Neural progenitor cell (in vitro differentiated cells): ENCODE results near the gene ARHGDIA. TPM values are rescaled to one million over a fixed set of nuclear protein-coding genes. Genes with fewer than 3 reads are reported as not detected.

ENCODE experiments used
- DNase-seq: peaks from one replicate; pipeline ENCODE4 v3.0.0-alpha.2; 2016; ENCODE audit warnings: low spot score
- H2AFZ ChIP-seq: fragments of 200-600 bp; sonication (generic); replicated peaks from 2 replicates; pipeline ENCODE4 v1.6.1; 2016; ENCODE audit warnings: antibody characterized with exemption
- H3F3A ChIP-seq: fragments of 200-600 bp; sonication (generic); 2 replicates; pipeline ENCODE4 v1.6.1; 2016; ENCODE audit warnings: antibody characterized with exemption, low read depth
- H3K27ac ChIP-seq: fragments of 200-600 bp; sonication (generic); 2 replicates; pipeline ENCODE4 v1.5.1; 2016; ENCODE audit warnings: mild to moderate bottlenecking
- H3K27me3 ChIP-seq: fragments of 200-600 bp; sonication (generic); 2 replicates; pipeline ENCODE4 v1.6.1; 2016; ENCODE audit warnings: mild to moderate bottlenecking, moderate library complexity
- H3K36me3 ChIP-seq: fragments of 200-600 bp; sonication (generic); 2 replicates; pipeline ENCODE4 v1.5.1; 2016
- H3K4me1 ChIP-seq: fragments of 200-600 bp; sonication (generic); 2 replicates; pipeline ENCODE4 v1.6.1; 2016; ENCODE audit warnings: mixed run types
- H3K4me2 ChIP-seq: fragments of 200-600 bp; sonication (generic); 2 replicates; pipeline ENCODE4 v1.6.1; 2016
- H3K4me3 ChIP-seq: fragments of 200-600 bp; sonication (generic); 2 replicates; pipeline ENCODE4 v1.5.1; 2016
- H3K79me2 ChIP-seq: fragments of 200-600 bp; sonication (generic); 2 replicates; pipeline ENCODE4 v1.6.1; 2016; ENCODE audit warnings: low read depth
- H3K9ac ChIP-seq: fragments of 200-600 bp; sonication (generic); 2 replicates; pipeline ENCODE4 v1.6.1; 2016
- H3K9me3 ChIP-seq: fragments of 200-600 bp; sonication (generic); 2 replicates; pipeline ENCODE4 v1.5.1; 2016; ENCODE audit warnings: low read depth
- H4K20me1 ChIP-seq: fragments of 200-600 bp; sonication (generic); 2 replicates; pipeline ENCODE4 v1.6.1; 2016; ENCODE audit warnings: low read depth
- H3K27ac Mint-ChIP-seq: 3 replicates; pipeline ENCODE4 v1.8.0; 2021; ENCODE audit warnings: mixed read lengths
- H3K27me3 Mint-ChIP-seq: 2 replicates; pipeline ENCODE4 v1.8.0; 2022; ENCODE audit warnings: low read depth, mild to moderate bottlenecking, inconsistent platforms, moderate library complexity, mixed read lengths; ENCODE audit not compliant: insufficient read depth
- H3K36me3 Mint-ChIP-seq: 3 replicates; pipeline ENCODE4 v1.8.0; 2021; ENCODE audit warnings: mixed read lengths
- H3K4me1 Mint-ChIP-seq: 3 replicates; pipeline ENCODE4 v1.8.0; 2021; ENCODE audit warnings: mixed read lengths
- H3K4me3 Mint-ChIP-seq: 3 replicates; pipeline ENCODE4 v1.8.0; 2021; ENCODE audit warnings: mild to moderate bottlenecking, moderate library complexity, mixed read lengths
- H3K9me3 Mint-ChIP-seq: 3 replicates; pipeline ENCODE4 v1.8.0; 2020; ENCODE audit warnings: mixed read lengths
- CTCF ChIP-seq: fragments of 200-600 bp; sonication (generic); IDR thresholded peaks from 2 replicates; pipeline ENCODE4 v1.5.1; 2017; ENCODE audit warnings: antibody characterized with exemption, mild to moderate bottlenecking
- EZH2 ChIP-seq: fragments of 200-600 bp; sonication (generic); IDR thresholded peaks from 2 replicates; pipeline ENCODE4 v1.6.1; 2017; ENCODE audit warnings: antibody characterized with exemption, mild to moderate bottlenecking, moderate library complexity
- EZH2phosphoT487 ChIP-seq: fragments of 200-600 bp; sonication (generic); IDR thresholded peaks from 2 replicates; pipeline ENCODE4 v1.6.1; 2017; ENCODE audit warnings: antibody characterized with exemption
- total RNA-seq: library from RNA; depleted of rRNA; stranded (reverse); fragments of >200 nt; gene quantifications from 2 replicates; pipeline ENCODE4 v1.2.3, GENCODE V29; 2015; ENCODE audit warnings: low replicate concordance

Gene ARHGDIA
- total RNA-seq, 1 donor from 2014 or later = 25.1 TPM

- H3K36me3 ChIP-seq = no peaks in the 10 kb centered on the region
- Mint-ChIP-seq H3K9me3 (no peaks in the 10 kb centered on the region), H3K4me1 (peaks cover 12% of the 10 kb centered on the region), H3K27me3 (peaks cover 12% of the 10 kb centered on the region), H3K4me3 (no peak overlapping the region), H3K36me3 (peaks cover 3% of the 10 kb centered on the region), H3K27ac (no peak overlapping the region)
- no peak overlapping the region for H3K4me3 ChIP-seq
- no peak overlapping the region for H2AFZ ChIP-seq
- TF ChIP-seq EZH2phosphoT487 = no peak
- TF ChIP-seq EZH2 = no peak
- no peak for TF ChIP-seq CTCF
- H3F3A ChIP-seq = peaks cover 19% of the 10 kb centered on the region
- H3K27ac ChIP-seq = no peak overlapping the region
- peaks cover 26% of the 10 kb centered on the region for H4K20me1 ChIP-seq
- peaks cover 44% of the 10 kb centered on the region for H3K27me3 ChIP-seq
- H3K4me2 ChIP-seq = no peak overlapping the region
- no peak for DNase-seq
- H3K9me3 ChIP-seq = no peaks in the 10 kb centered on the region
- H3K4me1 ChIP-seq = peaks cover 11% of the 10 kb centered on the region
- no peaks in the 10 kb centered on the region for H3K79me2 ChIP-seq
- no peak overlapping the region for H3K9ac ChIP-seq
Measured at GRCh38 chr17:81905993-81906392, 34.9 kb upstream of the ARHGDIA start.

- no peak overlapping the region for H3K4me3 Mint-ChIP-seq
- no peaks in the 10 kb centered on the region for H3K36me3 ChIP-seq
Measured at GRCh38 chr17:81905424-81905875, 34.3 kb upstream of the ARHGDIA start.

GRCh38 chr17:81904600-81905423 lies 33.7 kb upstream of the ARHGDIA start:
- Histone ChIP-seq H2AFZ (no peak overlapping the region), H3K4me1 (peaks cover 5% of the 10 kb centered on the region), H3K36me3 (no peaks in the 10 kb centered on the region), H3K4me3 (no peak overlapping the region), H3K27ac (no peak overlapping the region), H3K27me3 (peaks cover 38% of the 10 kb centered on the region), H3K4me2 (no peak overlapping the region), H3K9ac (no peak overlapping the region), H3K9me3 (no peaks in the 10 kb centered on the region), H4K20me1 (peaks cover 23% of the 10 kb centered on the region), H3F3A (peaks cover 18% of the 10 kb centered on the region), H3K79me2 (no peaks in the 10 kb centered on the region)
- peaks cover 19% of the 10 kb centered on the region for H3K27me3 Mint-ChIP-seq
- no peak overlapping the region for H3K27ac Mint-ChIP-seq
- H3K4me1 Mint-ChIP-seq = peaks cover 13% of the 10 kb centered on the region
- TF ChIP-seq CTCF (no peak), EZH2 (no peak), EZH2phosphoT487 (no peak)
- H3K36me3 Mint-ChIP-seq = peaks cover 9% of the 10 kb centered on the region
- no peaks in the 10 kb centered on the region for H3K9me3 Mint-ChIP-seq
- H3K4me3 Mint-ChIP-seq = no peak overlapping the region
- no peak for DNase-seq

More at GRCh38 chr17:81905424-81905875, 34.3 kb upstream of the ARHGDIA start:
- peaks cover 23% of the 10 kb centered on the region for H3F3A ChIP-seq
- H2AFZ ChIP-seq = no peak overlapping the region
- Mint-ChIP-seq H3K9me3 (no peaks in the 10 kb centered on the region), H3K36me3 (peaks cover 5% of the 10 kb centered on the region), H3K4me1 (peaks cover 12% of the 10 kb centered on the region), H3K27me3 (peaks cover 16% of the 10 kb centered on the region), H3K27ac (no peak overlapping the region)
- H3K9ac ChIP-seq = no peak overlapping the region
- H3K79me2 ChIP-seq = no peaks in the 10 kb centered on the region
- peaks cover 44% of the 10 kb centered on the region for H3K27me3 ChIP-seq
- DNase-seq = no peak
- H3K4me1 ChIP-seq = peaks cover 9% of the 10 kb centered on the region
- no peaks in the 10 kb centered on the region for H3K9me3 ChIP-seq
- TF ChIP-seq EZH2phosphoT487 = no peak
- no peak for TF ChIP-seq CTCF
- no peak for TF ChIP-seq EZH2
- no peak overlapping the region for H3K4me3 ChIP-seq
- no peak overlapping the region for H3K4me2 ChIP-seq
- H4K20me1 ChIP-seq = peaks cover 23% of the 10 kb centered on the region
- no peak overlapping the region for H3K27ac ChIP-seq
